WTC11 (cell line): ENCODE measurements around the gene ADAD2. TPM values are rescaled to one million over a fixed set of nuclear protein-coding genes. Genes with fewer than 3 reads are reported as not detected.

Experiments
- ATAC-seq: fragments of 200-7000 bp; cut with Tn5 transposase; 2 replicates; pipeline ENCODE4 v1.10.0; 2021; ENCODE audit warnings: mild to moderate bottlenecking, moderate library complexity
- CTCF ChIA-PET: fragments of 300-600 bp; sonication (Branson Sonifier 250); formaldehyde crosslinking; loops from one replicate; lab custom pipeline; 2021; ENCODE audit warnings: antibody characterized with exemption; lab: Charles Lee
- POLR2A ChIA-PET: fragments of 350-600 bp; sonication (Branson Sonifier 250); formaldehyde crosslinking; loops from one replicate; lab custom pipeline; 2021; ENCODE audit warnings: antibody characterized with exemption; lab: Charles Lee
- DNase-seq: peaks from one replicate; pipeline ENCODE4 v3.0.0; 2021; ENCODE audit warnings: low spot score
- H3K27ac Mint-ChIP-seq: 2 replicates; pipeline ENCODE4 v1.8.0; 2021; ENCODE audit warnings: mixed read lengths
- H3K27me3 Mint-ChIP-seq: 2 replicates; pipeline ENCODE4 v1.8.0; 2021; ENCODE audit warnings: low read depth, mild to moderate bottlenecking, moderate library complexity, mixed read lengths
- H3K36me3 Mint-ChIP-seq: 2 replicates; pipeline ENCODE4 v1.8.0; 2021; ENCODE audit warnings: mixed read lengths
- H3K4me1 Mint-ChIP-seq: 2 replicates; pipeline ENCODE4 v1.8.0; 2022; ENCODE audit warnings: mixed read lengths
- H3K4me3 Mint-ChIP-seq: 2 replicates; pipeline ENCODE4 v1.8.0; 2021; ENCODE audit warnings: mild to moderate bottlenecking, moderate library complexity, mixed read lengths
- H3K9me3 Mint-ChIP-seq: 2 replicates; pipeline ENCODE4 v1.8.0; 2021; ENCODE audit warnings: mixed read lengths
- CREM ChIP-seq: sonication (generic); formaldehyde crosslinking; IDR thresholded peaks from 2 replicates; pipeline ENCODE4 v1.8.1; 2022; ENCODE audit warnings: mild to moderate bottlenecking, missing genetic modification reagents, moderate library complexity
- ELF4 ChIP-seq: sonication (generic); formaldehyde crosslinking; IDR thresholded peaks from 2 replicates; pipeline ENCODE4 v1.8.1; 2022; ENCODE audit warnings: low read depth, mild to moderate bottlenecking, moderate library complexity, missing genetic modification reagents
- EMX1 ChIP-seq: fragments of 250-450 bp; sonication (Bioruptor Pico); IDR thresholded peaks from 2 replicates; pipeline ENCODE4 v1.8.0; 2021; ENCODE audit warnings: mild to moderate bottlenecking
- ETV6 ChIP-seq: sonication (generic); formaldehyde crosslinking; IDR thresholded peaks from 2 replicates; pipeline ENCODE4 v1.8.1; 2022; ENCODE audit warnings: mild to moderate bottlenecking, missing genetic modification reagents
- GABPB1 ChIP-seq: sonication (generic); formaldehyde crosslinking; IDR thresholded peaks from 2 replicates; pipeline ENCODE4 v1.8.1; 2023; ENCODE audit warnings: mild to moderate bottlenecking, missing genetic modification reagents
- HMGA2 ChIP-seq: fragments of 250-450 bp; sonication (Bioruptor Pico); IDR thresholded peaks from 2 replicates; pipeline ENCODE4 v1.4.0; 2021; ENCODE audit warnings: mild to moderate bottlenecking, moderate library complexity
- JAZF1 ChIP-seq: fragments of 250-450 bp; sonication (Bioruptor Pico); IDR thresholded peaks from 2 replicates; pipeline ENCODE4 v1.9.0; 2021; ENCODE audit warnings: moderate library complexity, mild to moderate bottlenecking, inconsistent platforms
- KAT7 ChIP-seq: sonication (generic); formaldehyde crosslinking; IDR thresholded peaks from 2 replicates; pipeline ENCODE4 v1.8.1; 2023; ENCODE audit warnings: missing genetic modification reagents, mild to moderate bottlenecking, borderline replicate concordance
- MYBL2 ChIP-seq: sonication (generic); formaldehyde crosslinking; IDR thresholded peaks from 2 replicates; pipeline ENCODE4 v1.8.1; 2023; ENCODE audit warnings: mild to moderate bottlenecking, moderate library complexity, missing genetic modification reagents
- NFATC4 ChIP-seq: fragments of 250-450 bp; sonication (Bioruptor Pico); IDR thresholded peaks from 2 replicates; pipeline ENCODE4 v1.9.0; 2021; ENCODE audit warnings: mild to moderate bottlenecking
- NFE2L1 ChIP-seq: sonication (generic); formaldehyde crosslinking; IDR thresholded peaks from 2 replicates; pipeline ENCODE4 v1.8.1; 2023; ENCODE audit warnings: missing genetic modification reagents
- NFYB ChIP-seq: sonication (generic); formaldehyde crosslinking; conservative IDR thresholded peaks from 2 replicates; pipeline ENCODE4 v1.8.0; 2022; ENCODE audit warnings: low read depth, missing genetic modification reagents
- NR2C2 ChIP-seq: sonication (generic); formaldehyde crosslinking; IDR thresholded peaks from 2 replicates; pipeline ENCODE4 v1.8.0; 2022; ENCODE audit warnings: mild to moderate bottlenecking, missing genetic modification reagents
- NR3C1 ChIP-seq: sonication (generic); formaldehyde crosslinking; conservative IDR thresholded peaks from 2 replicates; pipeline ENCODE4 v1.8.1; 2023; ENCODE audit warnings: low read depth, mild to moderate bottlenecking, missing genetic modification reagents
- RORB ChIP-seq: fragments of 250-450 bp; sonication (Bioruptor Pico); IDR thresholded peaks from 2 replicates; pipeline ENCODE4 v1.9.0; 2021; ENCODE audit warnings: mild to moderate bottlenecking
- SMAD3 ChIP-seq: sonication (generic); formaldehyde crosslinking; IDR thresholded peaks from 2 replicates; pipeline ENCODE4 v1.8.0; 2022; ENCODE audit warnings: missing genetic modification reagents, mild to moderate bottlenecking, borderline replicate concordance
- TEAD4 ChIP-seq: sonication (generic); formaldehyde crosslinking; IDR thresholded peaks from 2 replicates; pipeline ENCODE4 v1.8.0; 2022; ENCODE audit warnings: mild to moderate bottlenecking, missing genetic modification reagents
- TP53 ChIP-seq: sonication (generic); formaldehyde crosslinking; IDR thresholded peaks from 2 replicates; pipeline ENCODE4 v1.8.1; 2023; ENCODE audit warnings: mild to moderate bottlenecking, missing genetic modification reagents
- USF1 ChIP-seq: sonication (generic); formaldehyde crosslinking; IDR thresholded peaks from 2 replicates; pipeline ENCODE4 v1.8.0; 2022; ENCODE audit warnings: mild to moderate bottlenecking, missing genetic modification reagents
- ZNF121 ChIP-seq: sonication (generic); formaldehyde crosslinking; IDR thresholded peaks from 2 replicates; pipeline ENCODE4 v1.8.0; 2023; ENCODE audit warnings: missing genetic modification reagents
- ZNF219 ChIP-seq: sonication (generic); formaldehyde crosslinking; IDR thresholded peaks from 2 replicates; pipeline ENCODE4 v1.8.0; 2023; ENCODE audit warnings: missing genetic modification reagents, mild to moderate bottlenecking, borderline replicate concordance
- ZNF423 ChIP-seq: fragments of 250-450 bp; sonication (Bioruptor Pico); IDR thresholded peaks from 2 replicates; pipeline ENCODE4 v2.1.2; 2022; ENCODE audit warnings: mild to moderate bottlenecking, moderate library complexity
- ZNF671 ChIP-seq: fragments of 250-450 bp; sonication (Bioruptor Pico); IDR thresholded peaks from 2 replicates; pipeline ENCODE4 v1.8.0; 2021; ENCODE audit warnings: mild to moderate bottlenecking
- total RNA-seq: library from RNA; stranded (reverse); gene quantifications from 3 replicates; pipeline ENCODE4 v1.2.3, GENCODE V29; 2021
- TF ChIP-seq, protein P1 (sequence below): sonication (generic); formaldehyde crosslinking; IDR thresholded peaks from 2 replicates; pipeline ENCODE4 v1.8.1; 2023; ENCODE audit warnings: mild to moderate bottlenecking, moderate library complexity, missing genetic modification reagents

Gene ADAD2
- total RNA-seq, 1 experiment from 2014 or later: 1.6 TPM

- no peaks in the 10 kb centered on the region for H3K4me1 Mint-ChIP-seq
- no peaks in the 10 kb centered on the region for H3K36me3 Mint-ChIP-seq
- H3K9me3 Mint-ChIP-seq: no peaks in the 10 kb centered on the region
- CTCF ChIA-PET: interaction anchor here (0.6 to 1.1 kb wide), 2 partner anchors 32 to 1925 kb away, joined by 3 to 4 read pairs; partner anchors contain the start of gene TAF1C
- ATAC-seq (no peak), DNase-seq (no peak)
- no peak overlapping the region for H3K27ac Mint-ChIP-seq
- POLR2A ChIA-PET: no interaction called here
- no peak overlapping the region for H3K4me3 Mint-ChIP-seq
- peaks cover 2% of the 10 kb centered on the region for H3K27me3 Mint-ChIP-seq
- peak; percentile 4; the same call in 1 of the 2 replicates for TF ChIP-seq ZNF121 (CRISPR knock-in tag)
- TF ChIP-seq HMGA2 (CRISPR knock-in tag): no peak
- TF ChIP-seq ETV6 (CRISPR knock-in tag): no peak
- TF ChIP-seq, all 79 proteins: peak for 1
These were observed 35.7 kb upstream of the ADAD2 start for GRCh38 chr16:84155226-84155625.

GRCh38 chr16:84155771-84156170 is 35.2 kb upstream of the ADAD2 start:
- no peak for DNase-seq
- no peak overlapping the region for H3K4me3 Mint-ChIP-seq
- TF ChIP-seq NFE2L1 (CRISPR knock-in tag) (no peak), TEAD4 (CRISPR knock-in tag) (no peak)
- H3K4me1 Mint-ChIP-seq: no peaks in the 10 kb centered on the region
- ATAC-seq: no peak
- POLR2A ChIA-PET: no interaction called here
- no peaks in the 10 kb centered on the region for H3K9me3 Mint-ChIP-seq
- H3K27me3 Mint-ChIP-seq: peaks cover 2% of the 10 kb centered on the region
- CTCF ChIA-PET: interaction anchor here (0.6 to 1.8 kb wide), 5 partner anchors 31 to 1926 kb away, joined by 3 to 18 read pairs (median 4); partner anchors contain the start of genes MBTPS1, SLC38A8 and TAF1C
- no peaks in the 10 kb centered on the region for H3K36me3 Mint-ChIP-seq
- H3K27ac Mint-ChIP-seq: no peak overlapping the region

- no peaks in the 10 kb centered on the region for H3K4me1 Mint-ChIP-seq
- no peaks in the 10 kb centered on the region for H3K36me3 Mint-ChIP-seq
- H3K9me3 Mint-ChIP-seq: no peaks in the 10 kb centered on the region
- H3K27me3 Mint-ChIP-seq: peaks cover 2% of the 10 kb centered on the region
- no peak for DNase-seq
- no peak overlapping the region for H3K27ac Mint-ChIP-seq
- TF ChIP-seq MYBL2 (CRISPR knock-in tag) (no peak), KAT7 (CRISPR knock-in tag) (no peak), NFATC4 (CRISPR knock-in tag) (no peak), USF1 (CRISPR knock-in tag) (no peak), SMAD3 (no peak), TP53 (CRISPR knock-in tag) (no peak), ZNF219 (no peak), ZNF671 (CRISPR knock-in tag) (no peak), GABPB1 (no peak), JAZF1 (CRISPR knock-in tag) (no peak), NFE2L1 (CRISPR knock-in tag) (no peak), ELF4 (CRISPR knock-in tag) (no peak), EMX1 (CRISPR knock-in tag) (no peak), NR3C1 (CRISPR knock-in tag) (no peak), CREM (CRISPR knock-in tag) (no peak), RORB (CRISPR knock-in tag) (no peak), ZNF423 (CRISPR knock-in tag) (no peak), NFYB (CRISPR knock-in tag) (no peak), NR2C2 (CRISPR knock-in tag) (no peak)
- TF ChIP-seq, protein P1, sequence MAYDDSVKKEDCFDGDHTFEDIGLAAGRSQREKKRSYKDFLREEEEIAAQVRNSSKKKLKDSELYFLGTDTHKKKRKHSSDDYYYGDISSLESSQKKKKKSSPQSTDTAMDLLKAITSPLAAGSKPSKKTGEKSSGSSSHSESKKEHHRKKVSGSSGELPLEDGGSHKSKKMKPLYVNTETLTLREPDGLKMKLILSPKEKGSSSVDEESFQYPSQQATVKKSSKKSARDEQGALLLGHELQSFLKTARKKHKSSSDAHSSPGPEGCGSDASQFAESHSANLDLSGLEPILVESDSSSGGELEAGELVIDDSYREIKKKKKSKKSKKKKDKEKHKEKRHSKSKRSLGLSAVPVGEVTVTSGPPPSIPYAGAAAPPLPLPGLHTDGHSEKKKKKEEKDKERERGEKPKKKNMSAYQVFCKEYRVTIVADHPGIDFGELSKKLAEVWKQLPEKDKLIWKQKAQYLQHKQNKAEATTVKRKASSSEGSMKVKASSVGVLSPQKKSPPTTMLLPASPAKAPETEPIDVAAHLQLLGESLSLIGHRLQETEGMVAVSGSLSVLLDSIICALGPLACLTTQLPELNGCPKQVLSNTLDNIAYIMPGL (CRISPR knock-in tag): no peak
- no peak for ATAC-seq
- POLR2A ChIA-PET: interaction anchor here (0.5 to 0.7 kb wide), 3 partner anchors 30 to 263 kb away, joined by 3 to 4 read pairs (median 4); partner anchors contain the start of genes MBTPS1 and TAF1C
- no peak overlapping the region for H3K4me3 Mint-ChIP-seq
- CTCF ChIA-PET: interaction anchor here (0.7 to 1.8 kb wide), 15 partner anchors 11 to 1381 kb away, joined by 3 to 18 read pairs (median 4); partner anchors contain the start of genes MBTPS1, SLC38A8 and TAF1C
These were observed 34.6 kb upstream of the ADAD2 start for GRCh38 chr16:84156342-84156784.
